Transverse colon (tissue), 4 donors: ENCODE measurements around the gene CPNE7.

Source experiments
- EP300 ChIP-seq: sonication (generic); formaldehyde crosslinking; IDR thresholded peaks from one replicate; pipeline ENCODE4 v1.6.1; 2017; ENCODE audit warnings: antibody characterized with exemption, low read depth
- POLR2AphosphoS5 ChIP-seq, 3 donors: sonication (generic); formaldehyde crosslinking; IDR thresholded peaks; one replicate each; pipeline ENCODE4 v1.6.1; 2016; ENCODE audit warnings: antibody characterized with exemption in 3 of 3
- TF ChIP-seq, protein P1 (sequence below), 5 experiments: fragments of 200-600 bp in 3 of 5; fragments of 450-650 bp in 2 of 5; sonication (generic) in 3 of 5; IDR thresholded peaks; 1 replicate in 2 of 5; 2 replicates in 3 of 5; pipeline ENCODE4 v1.5.1; 2016 to 2017; ENCODE audit warnings: antibody characterized with exemption in 5 of 5, inconsistent platforms in 3 of 5, mild to moderate bottlenecking in 2 of 5, moderate library complexity in 1 of 5

DNA sequence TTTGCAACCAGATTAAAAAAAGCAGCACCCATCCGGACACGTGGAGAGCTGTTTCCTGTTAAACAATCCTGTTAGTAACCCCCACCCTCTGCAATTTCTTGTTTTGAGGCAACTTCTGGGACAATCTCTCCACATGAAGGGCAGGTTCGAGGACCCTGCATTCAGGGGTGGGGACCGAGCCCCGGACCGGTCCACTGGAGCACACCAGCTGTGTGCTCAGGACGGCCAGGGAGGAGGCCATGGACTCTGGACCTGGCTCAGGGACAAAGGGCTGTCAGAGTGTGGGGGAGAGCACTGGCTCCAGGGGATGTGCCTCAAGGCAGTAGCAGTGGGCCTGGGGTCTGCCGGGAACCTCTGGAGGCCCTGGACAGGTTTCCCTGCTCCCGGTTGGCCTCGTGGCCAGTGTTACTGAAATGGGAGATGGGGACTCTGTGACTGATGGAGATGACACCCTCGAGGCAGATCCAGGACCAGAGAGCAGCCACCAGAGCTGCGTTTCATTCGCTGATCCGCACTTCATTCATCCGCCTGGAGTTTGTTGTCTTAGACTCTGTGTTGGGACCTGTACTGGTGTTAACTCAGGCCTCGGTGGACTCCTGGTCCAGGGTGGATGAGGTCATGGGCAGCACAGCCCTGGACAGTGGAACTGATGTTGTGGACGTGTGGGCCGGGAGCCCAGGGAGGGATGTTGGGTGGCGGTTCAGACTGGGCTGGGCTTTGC lies 2.9 kb upstream of the CPNE7 start:
- TF ChIP-seq, protein P1, sequence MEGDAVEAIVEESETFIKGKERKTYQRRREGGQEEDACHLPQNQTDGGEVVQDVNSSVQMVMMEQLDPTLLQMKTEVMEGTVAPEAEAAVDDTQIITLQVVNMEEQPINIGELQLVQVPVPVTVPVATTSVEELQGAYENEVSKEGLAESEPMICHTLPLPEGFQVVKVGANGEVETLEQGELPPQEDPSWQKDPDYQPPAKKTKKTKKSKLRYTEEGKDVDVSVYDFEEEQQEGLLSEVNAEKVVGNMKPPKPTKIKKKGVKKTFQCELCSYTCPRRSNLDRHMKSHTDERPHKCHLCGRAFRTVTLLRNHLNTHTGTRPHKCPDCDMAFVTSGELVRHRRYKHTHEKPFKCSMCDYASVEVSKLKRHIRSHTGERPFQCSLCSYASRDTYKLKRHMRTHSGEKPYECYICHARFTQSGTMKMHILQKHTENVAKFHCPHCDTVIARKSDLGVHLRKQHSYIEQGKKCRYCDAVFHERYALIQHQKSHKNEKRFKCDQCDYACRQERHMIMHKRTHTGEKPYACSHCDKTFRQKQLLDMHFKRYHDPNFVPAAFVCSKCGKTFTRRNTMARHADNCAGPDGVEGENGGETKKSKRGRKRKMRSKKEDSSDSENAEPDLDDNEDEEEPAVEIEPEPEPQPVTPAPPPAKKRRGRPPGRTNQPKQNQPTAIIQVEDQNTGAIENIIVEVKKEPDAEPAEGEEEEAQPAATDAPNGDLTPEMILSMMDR (IDR thresholded peaks at IDR 0.05), result no peak
- TF ChIP-seq EP300, result no peak
- TF ChIP-seq POLR2AphosphoS5 (IDR thresholded peaks at IDR 0.05), result no peak
